ENCODE measurements around the gene CACYBP. TPM values are rescaled to one million over a fixed set of nuclear protein-coding genes. Genes with fewer than 3 reads are reported as not detected.

The CACYBP gene
- total RNA-seq, 5 donors from 2014 or later (not counting 1 experiment from before 2014, with no cell fraction given) = 60.3 to 91.7 (median 75.8) TPM

DNA sequence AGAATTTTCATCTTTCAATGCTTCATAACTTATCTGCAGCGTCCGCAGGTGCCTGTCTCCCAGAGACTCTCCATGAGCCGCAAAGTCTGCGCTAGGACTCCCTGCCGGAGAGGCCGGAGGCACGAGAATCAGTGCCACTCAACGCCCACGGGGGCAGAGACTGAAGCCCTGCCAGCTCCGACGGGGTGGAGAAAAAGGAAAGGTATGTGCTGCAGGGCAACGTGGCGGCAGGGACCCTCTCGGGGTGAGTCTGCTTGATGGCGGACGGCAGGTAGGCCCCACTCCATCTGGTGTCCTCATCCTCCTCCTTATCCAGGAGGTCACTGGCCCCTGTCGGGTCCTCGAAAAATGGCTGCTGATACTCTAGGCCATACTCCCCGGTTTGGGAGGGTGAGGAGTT is 45.4 kb downstream of the CACYBP start:
- Mint-ChIP-seq H3K27me3 (peaks cover 26 to 40% of the 10 kb centered on the region in 2 donors), H3K9me3 (no peaks in the 10 kb centered on the region), H3K27ac (no peak overlapping the region), H3K36me3 (no peaks in the 10 kb centered on the region), H3K4me1 (no peaks in the 10 kb centered on the region), H3K4me3 (no peak overlapping the region)
- DNase-seq = no peak
- Histone ChIP-seq H3K27me3 (replicated peaks in 1 of 2; ENCODE audit: control insufficient read depth in 2 of 2, extremely low read depth in 1 of 2, insufficient read depth in 2 of 2, low read length in 1 of 2) (peaks cover 0 to 11% of the 10 kb centered on the region in 2 experiments), H3K4me1 (ENCODE audit: control insufficient read depth in 1 of 2, extremely low read depth in 1 of 2, insufficient read depth in 2 of 2, low read length in 2 of 2) (no peaks in the 10 kb centered on the region), H3K9me3 (no peaks in the 10 kb centered on the region), H3K27ac (ENCODE audit: low read length) (no peak overlapping the region), H3K36me3 (ENCODE audit: control insufficient read depth in 2 of 2, extremely low read depth in 1 of 2, insufficient read depth in 1 of 2, low read length in 1 of 2) (no peaks in the 10 kb centered on the region), H3K4me3 (ENCODE audit: control insufficient read depth in 1 of 2, extremely low read depth in 1 of 2, low read length in 1 of 2) (no peak overlapping the region)
- CTCF ChIA-PET = no interaction called here
- 89% methylated on average over 10 of the region's 19 CpGs for WGBS (ENCODE audit: insufficient coverage)
- ATAC-seq (replicated peaks in 1 of 4) = no peak
- POLR2A ChIA-PET = no interaction called here

GRCh38 chr1:175045519-175045918 is 45.8 kb downstream of the CACYBP start:
- no peak for ATAC-seq (replicated peaks in 1 of 4)
- H3K27ac Mint-ChIP-seq = no peak overlapping the region

GRCh38 chr1:175050992-175051391 is 51.2 kb downstream of the CACYBP start:
- no CpG with 5 or more reads among the region's 2 CpGs for WGBS (ENCODE audit: insufficient coverage)
- peaks cover 0 to 8% of the 10 kb centered on the region in 2 experiments for H3K27me3 ChIP-seq (replicated peaks in 1 of 2; ENCODE audit: control insufficient read depth in 2 of 2, extremely low read depth in 1 of 2, insufficient read depth in 2 of 2, low read length in 1 of 2)
- H3K36me3 ChIP-seq (ENCODE audit: control insufficient read depth in 2 of 2, extremely low read depth in 1 of 2, insufficient read depth in 1 of 2, low read length in 1 of 2) = no peaks in the 10 kb centered on the region
- peaks cover 42 to 57% of the 10 kb centered on the region in 2 donors for H3K27me3 Mint-ChIP-seq
- no peaks in the 10 kb centered on the region for H3K9me3 ChIP-seq
- ATAC-seq (replicated peaks in 1 of 4) = no peak
- CTCF ChIA-PET = no interaction called here
- no peak overlapping the region for H3K27ac Mint-ChIP-seq
- H3K4me1 Mint-ChIP-seq = no peaks in the 10 kb centered on the region
- peaks cover 0 to 2% (median 0%) of the 10 kb centered on the region in 3 donors for H3K9me3 Mint-ChIP-seq
- H3K4me3 ChIP-seq (ENCODE audit: control insufficient read depth in 1 of 2, extremely low read depth in 1 of 2, low read length in 1 of 2) = no peak overlapping the region
- H3K36me3 Mint-ChIP-seq = no peaks in the 10 kb centered on the region
- no peak overlapping the region for H3K27ac ChIP-seq (ENCODE audit: low read length)
- no peaks in the 10 kb centered on the region for H3K4me1 ChIP-seq (ENCODE audit: control insufficient read depth in 1 of 2, extremely low read depth in 1 of 2, insufficient read depth in 2 of 2, low read length in 2 of 2)
- no peak overlapping the region for H3K4me3 Mint-ChIP-seq
- POLR2A ChIA-PET = no interaction called here
- no peak for DNase-seq

More at GRCh38 chr1:175045519-175045918, 45.8 kb downstream of the CACYBP start:
- Histone ChIP-seq H3K9me3 (no peaks in the 10 kb centered on the region), H3K27me3 (replicated peaks in 1 of 2; ENCODE audit: control insufficient read depth in 2 of 2, extremely low read depth in 1 of 2, insufficient read depth in 2 of 2, low read length in 1 of 2) (peaks cover 0 to 11% of the 10 kb centered on the region in 2 experiments), H3K4me1 (ENCODE audit: control insufficient read depth in 1 of 2, extremely low read depth in 1 of 2, insufficient read depth in 2 of 2, low read length in 2 of 2) (no peaks in the 10 kb centered on the region), H3K4me3 (ENCODE audit: control insufficient read depth in 1 of 2, extremely low read depth in 1 of 2, low read length in 1 of 2) (no peak overlapping the region), H3K36me3 (ENCODE audit: control insufficient read depth in 2 of 2, extremely low read depth in 1 of 2, insufficient read depth in 1 of 2, low read length in 1 of 2) (no peaks in the 10 kb centered on the region), H3K27ac (ENCODE audit: low read length) (no peak overlapping the region)
- no peaks in the 10 kb centered on the region for H3K36me3 Mint-ChIP-seq
- ChIA-PET POLR2A (no interaction called here), CTCF (no interaction called here)
- WGBS (ENCODE audit: insufficient coverage) = 72% methylated on average over 4 of the region's 32 CpGs
- no peak overlapping the region for H3K4me3 Mint-ChIP-seq
- DNase-seq = no peak
- peaks cover 26 to 44% of the 10 kb centered on the region in 2 donors for H3K27me3 Mint-ChIP-seq
- H3K4me1 Mint-ChIP-seq = no peaks in the 10 kb centered on the region
- H3K9me3 Mint-ChIP-seq = no peaks in the 10 kb centered on the region

DNA sequence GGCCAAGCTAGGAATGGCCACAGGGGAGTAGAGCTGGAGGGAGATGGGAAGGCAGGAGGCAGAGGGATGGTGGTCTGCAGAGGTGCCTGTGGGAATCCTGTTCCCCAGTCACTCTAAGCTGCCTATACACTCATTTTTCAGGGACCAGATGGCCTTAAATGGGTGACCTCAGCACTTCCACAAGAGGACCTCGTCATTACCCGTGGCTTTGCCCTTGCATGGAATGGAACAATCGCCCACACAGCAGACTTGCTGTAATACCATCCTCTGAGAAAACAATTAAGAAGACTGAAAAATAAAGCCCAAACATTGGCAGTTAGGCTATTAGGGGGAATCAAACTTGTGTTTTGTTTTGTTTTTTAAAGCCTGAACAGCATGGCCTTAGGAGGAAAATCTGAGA is 55.0 kb downstream of the CACYBP start:
- Mint-ChIP-seq H3K9me3 (peaks cover 0 to 12% (median 0%) of the 10 kb centered on the region in 3 donors), H3K36me3 (no peaks in the 10 kb centered on the region), H3K4me3 (no peak overlapping the region), H3K27ac (no peak overlapping the region), H3K4me1 (no peaks in the 10 kb centered on the region), H3K27me3 (peaks cover 17 to 37% of the 10 kb centered on the region in 2 donors)
- 80% methylated on average over 1 of the region's 3 CpGs for WGBS (ENCODE audit: insufficient coverage)
- ATAC-seq (replicated peaks in 1 of 4) (no peak), DNase-seq (no peak)
- Histone ChIP-seq H3K4me3 (ENCODE audit: control insufficient read depth in 1 of 2, extremely low read depth in 1 of 2, low read length in 1 of 2) (no peak overlapping the region), H3K36me3 (ENCODE audit: control insufficient read depth in 2 of 2, extremely low read depth in 1 of 2, insufficient read depth in 1 of 2, low read length in 1 of 2) (no peaks in the 10 kb centered on the region), H3K9me3 (no peaks in the 10 kb centered on the region), H3K27me3 (replicated peaks in 1 of 2; ENCODE audit: control insufficient read depth in 2 of 2, extremely low read depth in 1 of 2, insufficient read depth in 2 of 2, low read length in 1 of 2) (peaks cover 0 to 8% of the 10 kb centered on the region in 2 experiments), H3K4me1 (ENCODE audit: control insufficient read depth in 1 of 2, extremely low read depth in 1 of 2, insufficient read depth in 2 of 2, low read length in 2 of 2) (no peaks in the 10 kb centered on the region), H3K27ac (ENCODE audit: low read length) (no peak overlapping the region)
- CTCF ChIA-PET = no interaction called here
- POLR2A ChIA-PET = interaction anchor here in 1 of 2 donors (0.5 kb wide), 1 partner anchor 34 kb away, joined by 3 read pairs; no protein-coding TSS in a partner anchor

Other genes starting within 250 kb of the CACYBP start
- 10 to 100 TPM; 14.3 to 28.8 (median 25.8) TPM for gene MRPS14, start 23.5 kb downstream of the CACYBP start, total RNA-seq
- not detected for gene TNN, start 67.9 kb downstream of the CACYBP start, total RNA-seq
- gene KIAA0040, start 192.8 kb downstream of the CACYBP start, total RNA-seq = 10 to 100 TPM; 33.0 to 60.0 (median 50.5) TPM

Data from T-cell (primary cell).